GM21786 (cell line): ENCODE data around the gene PAXIP1.
A peak's percentile ranks its signal among the peaks of the same experiment; 100 is the strongest.
"Not testable (repeated sequence)": the region's sequence is repeated elsewhere in the genome, so short reads cannot be mapped to it uniquely, and the experiment has no call there.

Experiments used
- ATAC-seq: cut with Tn5 transposase; IDR thresholded peaks from one replicate; pipeline ENCODE4 v1.9.1; 2021; ENCODE audit not compliant: unreplicated experiment

Gene PAXIP1

GRCh38 chr7:154946166-154946565 is 56.8 kb downstream of the PAXIP1 start:
- ATAC-seq: no peak

- ATAC-seq: no peak
Measured at GRCh38 chr7:154943906-154944305, 59.0 kb downstream of the PAXIP1 start.

GRCh38 chr7:154942691-154943090 is 60.2 kb downstream of the PAXIP1 start:
- no peak for ATAC-seq

GRCh38 chr7:154937837-154938236 is 65.1 kb downstream of the PAXIP1 start:
- no peak for ATAC-seq

GRCh38 chr7:154934353-154934952 is 68.5 kb downstream of the PAXIP1 start:
- not testable (repeated sequence) for ATAC-seq

- no peak for ATAC-seq
Measured at GRCh38 chr7:154931906-154932305, 71.0 kb downstream of the PAXIP1 start.

- no peak for ATAC-seq
Measured at GRCh38 chr7:154929006-154929726, 73.8 kb downstream of the PAXIP1 start.

- peak; percentile 82 for ATAC-seq
Measured at GRCh38 chr7:154928136-154929005, 74.6 kb downstream of the PAXIP1 start.

DNA sequence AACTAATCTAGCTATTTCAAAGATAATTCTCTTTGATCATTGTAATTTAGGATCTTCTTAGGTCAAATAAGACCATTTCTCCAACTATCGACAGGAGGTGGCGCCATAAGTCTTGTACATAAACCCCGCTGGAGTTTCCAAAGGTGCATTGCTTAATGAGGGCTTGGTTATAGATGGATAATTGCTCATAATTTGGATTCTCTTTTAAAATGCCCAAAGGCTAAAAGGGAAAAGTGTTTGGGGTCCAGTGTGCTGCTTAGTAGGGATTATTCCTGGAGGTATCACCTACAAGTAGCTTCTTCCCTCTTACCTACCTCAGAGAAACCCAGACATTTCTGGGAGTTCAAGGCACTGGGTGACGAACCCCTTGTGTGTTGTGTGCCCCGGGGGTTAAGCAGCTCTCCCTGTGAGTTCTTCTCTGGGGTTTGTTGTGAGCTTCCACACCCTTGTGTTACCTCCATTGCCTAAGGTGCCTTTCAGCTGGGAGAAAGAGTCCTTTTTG is 75.2 kb downstream of the PAXIP1 start:
- peak; percentile 48 for ATAC-seq

DNA sequence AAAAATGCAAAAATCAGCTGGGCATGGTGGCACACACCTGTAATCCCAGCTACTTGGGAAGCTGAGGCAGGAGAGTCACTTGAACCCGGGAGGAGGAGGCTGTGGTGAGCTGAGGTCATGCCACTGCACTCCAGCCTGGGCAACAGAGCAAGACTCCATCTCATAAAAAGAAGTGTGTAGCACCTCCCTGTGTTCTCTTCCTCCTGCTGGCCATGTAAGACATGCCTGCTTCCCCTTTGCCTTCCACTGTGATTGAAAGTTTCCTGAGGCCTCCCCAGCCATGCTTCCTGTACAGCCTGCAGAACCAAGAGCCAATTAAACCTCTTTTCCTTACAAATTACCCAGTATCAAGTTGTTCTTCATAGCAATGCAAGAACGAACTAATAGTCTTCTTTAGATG is 80.5 kb downstream of the PAXIP1 start:
- ATAC-seq: not testable (repeated sequence)

DNA sequence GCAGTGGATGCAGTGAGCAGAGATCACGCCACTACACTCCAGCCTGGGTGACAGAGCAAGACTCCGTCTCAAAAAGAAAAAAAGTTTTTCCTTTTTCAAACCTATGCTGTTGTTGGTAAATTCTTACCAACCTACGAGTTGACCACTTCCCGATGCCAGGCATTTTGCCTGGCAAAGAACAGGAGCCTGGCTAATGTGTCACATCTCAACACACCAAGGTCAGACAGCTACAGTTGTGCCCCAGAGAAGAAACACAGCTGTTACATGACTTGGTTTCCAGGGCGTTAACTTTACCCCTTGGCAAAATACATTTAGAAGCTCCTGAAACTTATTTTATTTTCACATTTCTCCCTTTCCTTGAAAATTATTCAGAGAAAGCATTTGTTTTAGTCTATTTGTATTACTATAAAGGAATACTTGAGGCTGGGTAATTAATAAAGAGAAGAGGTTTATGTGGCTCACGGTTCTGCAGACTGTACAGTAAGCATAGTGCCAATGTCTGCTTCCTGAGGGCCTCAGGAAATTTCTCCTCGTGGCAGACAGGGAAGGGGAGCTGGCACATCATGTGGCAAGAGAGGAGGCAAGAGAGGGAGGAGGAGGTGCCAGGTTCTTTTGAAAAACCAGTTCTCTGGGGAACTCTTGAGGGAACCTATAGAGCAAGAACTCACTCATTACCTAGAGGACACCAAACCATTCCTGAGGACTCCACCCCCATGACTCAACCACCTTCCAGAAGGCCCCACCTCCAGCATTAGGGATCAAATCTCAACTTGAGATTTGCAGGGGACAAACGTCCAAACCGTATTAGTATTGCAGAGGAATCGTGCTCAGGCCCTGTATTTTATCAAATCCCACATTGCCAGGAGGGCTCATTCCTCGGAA is 83.3 kb downstream of the PAXIP1 start:
- no peak for ATAC-seq

DNA sequence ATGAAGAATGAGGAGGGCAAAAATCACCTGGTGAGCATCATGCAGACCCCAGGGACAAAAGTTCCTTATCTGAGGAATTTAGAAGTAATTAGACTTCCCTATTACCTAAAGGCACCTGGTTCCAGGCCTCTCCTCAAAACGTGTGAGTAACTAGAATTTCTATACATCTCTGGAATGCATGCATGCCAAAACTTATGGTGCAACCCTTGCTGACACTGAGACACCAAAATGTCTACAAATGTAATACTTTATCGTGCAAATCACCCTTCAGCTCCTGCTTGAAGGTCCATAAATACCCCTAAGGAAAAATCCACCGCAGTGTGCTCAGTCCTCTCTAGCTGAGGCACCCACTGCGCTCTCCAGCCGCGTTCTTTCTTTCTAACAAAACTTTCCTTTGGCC is 84.2 kb downstream of the PAXIP1 start:
- no peak for ATAC-seq

- ATAC-seq: no peak
Measured at GRCh38 chr7:154918266-154918665, 84.7 kb downstream of the PAXIP1 start.

DNA sequence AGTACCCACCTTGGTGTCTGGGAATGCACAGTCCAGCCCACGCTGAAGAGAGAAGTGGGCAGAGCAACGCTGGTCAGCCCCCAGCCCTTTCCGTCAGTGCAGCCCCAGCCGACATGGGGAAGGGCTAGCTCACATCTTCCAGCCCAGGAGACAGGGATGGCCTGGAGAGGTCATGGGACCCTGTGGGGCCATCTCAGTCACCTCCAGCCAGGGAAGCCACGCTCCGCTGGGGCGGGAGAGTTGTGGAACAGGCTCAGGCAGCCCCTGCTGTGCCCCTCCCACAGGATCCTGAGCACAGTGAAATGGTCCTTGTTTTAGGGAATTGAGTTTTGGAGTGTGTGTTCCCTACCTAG is 85.1 kb downstream of the PAXIP1 start:
- no peak for ATAC-seq

DNA sequence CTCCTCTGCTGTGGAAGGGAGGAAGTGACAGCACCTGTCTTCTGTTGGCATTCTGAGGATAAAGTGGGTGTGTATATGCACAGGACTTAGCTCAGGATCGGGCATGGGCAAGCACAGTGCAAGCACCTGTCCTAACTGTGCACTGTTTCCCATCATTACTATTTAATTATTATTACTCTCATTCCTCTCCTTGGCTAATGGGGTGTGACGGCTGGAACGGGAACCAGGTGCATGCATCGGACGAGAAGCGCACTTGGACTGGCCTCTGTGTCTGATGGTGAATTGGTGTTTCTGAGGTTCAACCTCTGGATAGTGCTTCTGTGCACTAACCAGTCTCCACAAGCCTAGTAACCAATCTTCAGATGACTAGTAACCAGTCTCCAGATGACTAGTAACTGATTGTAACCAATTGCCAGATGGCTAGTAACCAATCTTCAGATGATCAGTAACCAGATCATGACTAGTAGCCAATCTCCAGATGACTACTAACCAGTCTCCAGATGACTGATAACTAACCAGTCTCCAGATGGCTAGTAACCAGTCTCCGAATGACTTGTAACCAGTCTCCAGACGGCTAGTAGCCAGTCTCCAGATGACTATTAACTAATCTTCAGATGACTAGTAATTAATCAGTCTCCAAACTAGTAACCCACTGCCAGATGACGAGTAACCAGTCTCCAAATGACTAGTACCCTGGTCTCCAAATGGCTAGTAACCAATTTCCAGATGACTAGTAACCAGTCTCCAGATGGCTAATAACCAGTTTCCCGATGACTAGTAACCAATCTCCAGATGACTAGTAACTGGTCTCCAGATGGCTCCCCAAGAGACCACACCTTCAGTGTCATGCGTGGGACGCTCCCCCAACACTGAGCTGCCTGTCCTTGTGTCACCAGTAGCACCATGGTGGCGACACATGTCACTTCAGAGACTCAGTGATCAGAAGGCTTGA is 85.8 kb downstream of the PAXIP1 start:
- no peak for ATAC-seq

- no peak for ATAC-seq
Measured at GRCh38 chr7:154916381-154916780, 86.5 kb downstream of the PAXIP1 start.

- no peak for ATAC-seq
Measured at GRCh38 chr7:154915600-154915999, 87.3 kb downstream of the PAXIP1 start.

DNA sequence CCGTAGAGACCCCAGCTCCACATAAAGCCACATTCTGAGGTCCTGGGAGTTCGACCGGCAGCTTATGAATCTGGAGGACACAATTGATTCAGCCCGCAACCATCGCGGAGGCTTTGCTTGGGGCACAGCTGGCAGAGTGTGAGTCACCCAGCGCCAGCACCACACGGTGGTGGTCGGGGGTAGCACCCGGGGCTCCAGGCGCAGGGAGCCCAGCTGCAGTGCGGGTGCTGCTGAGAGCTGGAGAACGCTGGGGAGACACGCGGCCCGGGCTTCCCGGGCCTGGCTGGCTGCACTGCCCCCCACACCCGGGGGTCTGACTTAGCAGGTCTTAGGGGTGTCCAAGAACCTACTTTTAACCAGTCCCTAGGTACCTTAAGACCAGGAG is 87.9 kb downstream of the PAXIP1 start:
- no peak for ATAC-seq

- ATAC-seq: peak; percentile 11
Measured at GRCh38 chr7:154914308-154914995, 88.5 kb downstream of the PAXIP1 start.
